Spleen (tissue), 7 donors: Measurements from ENCODE around the gene NOPCHAP1.

Experiments
- CTCF ChIP-seq, 11 experiments: fragments of 200-600 bp in 7 of 11; fragments of 450-650 bp in 4 of 11; sonication (generic) in 4 of 11; IDR thresholded peaks in 8 of 11; conservative IDR thresholded peaks in 3 of 11; 1 replicate in 7 of 11; 2 replicates in 4 of 11; pipeline versions ENCODE4 v1.4.0 to v1.8.0; 2016 to 2021; ENCODE audit warnings: antibody characterized with exemption in 11 of 11, inconsistent platforms in 4 of 11, mild to moderate bottlenecking in 1 of 11
- POLR2A ChIP-seq, 3 donors: fragments of 450-650 bp; IDR thresholded peaks; one replicate each; pipeline ENCODE4 v1.5.1; 2017; ENCODE audit warnings: antibody characterized with exemption in 3 of 3, mild to moderate bottlenecking in 1 of 3
- donor health status: DM: no; HTN: no; CAD: no; lungs with moderate emphysema.
- donor health status: DM: no; HTN: no; CAD: no.
- donor health status: DM: no; HTN: no; CAD: no.

DNA sequence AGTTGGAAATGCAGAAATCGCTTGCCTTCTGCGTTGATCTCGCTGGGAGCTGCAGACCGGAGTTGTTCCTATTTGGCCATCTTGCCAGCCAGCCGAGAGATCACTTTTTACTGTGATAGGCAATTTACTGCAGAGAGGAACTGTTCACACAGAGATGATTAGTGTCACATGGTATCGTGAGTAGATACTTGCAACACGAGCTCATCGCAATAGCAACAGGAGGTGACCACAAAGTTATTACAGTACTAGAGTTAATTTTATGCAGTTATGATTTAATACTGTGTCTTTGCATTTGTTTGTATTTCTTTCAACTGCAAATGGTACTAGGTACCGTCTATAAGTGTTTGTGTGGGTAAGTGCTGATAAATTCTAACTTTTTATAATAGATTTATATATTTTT is 27.8 kb downstream of the NOPCHAP1 start:
- TF ChIP-seq POLR2A (IDR thresholded peaks at IDR 0.05) (no peak), CTCF (IDR thresholded peaks at IDR 0.05 in 8 of 11, conservative IDR thresholded peaks at IDR 0.05 in 3 of 11) (no peak)
